Spleen (tissue), 11 donors: ENCODE measurements around the gene GSE1. TPM values are rescaled to one million over a fixed set of nuclear protein-coding genes. Genes with fewer than 3 reads are reported as not detected.

Experiments used
- DNase-seq: peaks from one replicate; pipeline ENCODE4 v3.0.0-alpha.2; 2020
- H3K27ac ChIP-seq, 8 donors: fragments of 200-600 bp; sonication (generic) in 7 of 8; 1 replicate in 4 of 8; 2 replicates in 4 of 8; pipeline versions ENCODE4 v1.5.0 to v1.8.0; 2016 to 2021; ENCODE audit warnings: inconsistent platforms in 4 of 8, mild to moderate bottlenecking in 4 of 8, moderate library complexity in 1 of 8
- H3K27me3 ChIP-seq, 7 donors: fragments of 200-600 bp; sonication (generic) in 6 of 7; replicated peaks in 1 of 7; 1 replicate in 4 of 7; 2 replicates in 3 of 7; pipeline versions ENCODE4 v1.5.0 to v1.8.0; 2016 to 2021; ENCODE audit warnings: inconsistent platforms in 3 of 7, mild to moderate bottlenecking in 1 of 7
- H3K36me3 ChIP-seq, 6 donors: fragments of 200-600 bp; sonication (generic) in 5 of 6; 1 replicate in 4 of 6; 2 replicates in 2 of 6; pipeline versions ENCODE4 v1.5.0 to v1.8.0; 2016 to 2021; ENCODE audit warnings: inconsistent platforms in 2 of 6
- H3K4me1 ChIP-seq, 6 donors: fragments of 200-600 bp; sonication (generic) in 5 of 6; 1 replicate in 3 of 6; 2 replicates in 3 of 6; pipeline versions ENCODE4 v1.5.0 to v1.8.0; 2016 to 2021; ENCODE audit warnings: inconsistent platforms in 3 of 6
- H3K4me3 ChIP-seq, 8 donors: fragments of 200-600 bp; sonication (generic) in 7 of 8; 1 replicate in 4 of 8; 2 replicates in 4 of 8; pipeline versions ENCODE4 v1.5.0 to v1.8.0; 2016 to 2021; ENCODE audit warnings: inconsistent platforms in 4 of 8, mild to moderate bottlenecking in 4 of 8, moderate library complexity in 2 of 8
- H3K9me3 ChIP-seq, 8 donors: fragments of 200-600 bp; sonication (generic) in 7 of 8; 1 replicate in 4 of 8; 2 replicates in 4 of 8; pipeline versions ENCODE4 v1.5.0 to v1.8.0; 2016 to 2021; ENCODE audit warnings: inconsistent platforms in 4 of 8
- CTCF ChIP-seq, 11 experiments: fragments of 200-600 bp in 7 of 11; fragments of 450-650 bp in 4 of 11; sonication (generic) in 4 of 11; IDR thresholded peaks in 8 of 11; conservative IDR thresholded peaks in 3 of 11; 1 replicate in 7 of 11; 2 replicates in 4 of 11; pipeline versions ENCODE4 v1.4.0 to v1.8.0; 2016 to 2021; ENCODE audit warnings: antibody characterized with exemption in 11 of 11, inconsistent platforms in 4 of 11, mild to moderate bottlenecking in 1 of 11
- POLR2A ChIP-seq, 3 donors: fragments of 450-650 bp; IDR thresholded peaks; one replicate each; pipeline ENCODE4 v1.5.1; 2017; ENCODE audit warnings: antibody characterized with exemption in 3 of 3, mild to moderate bottlenecking in 1 of 3
- POLR2AphosphoS5 ChIP-seq, 3 donors: sonication (generic); formaldehyde crosslinking; IDR thresholded peaks; one replicate each; pipeline ENCODE4 v1.5.1; 2017; ENCODE audit warnings: antibody characterized with exemption in 3 of 3
- WGBS, 5 donors: extraction: QIAGEN DNeasy Blood & Tissue Kit in 3 of 5; methylation state at CpG; one replicate each; pipeline versions ENCODE4 v1.1.5 to v1.1.7; 2013 to 2018; 5-methylcytosine and 5-hydroxymethylcytosine counted together
- intact Hi-C: fragments of 100-400 bp; cut with DNase I; formaldehyde crosslinking; loops from one replicate; pipeline ENCODE4 v1.15.0; 2023; ENCODE audit warnings: low total_unique reads
- polyA plus RNA-seq, 3 donors: library from polyadenylated mRNA; stranded (reverse); fragments of 200-250 nt; gene quantifications; one replicate each; pipeline ENCODE4 v1.2.1, GENCODE V29; 2013
- total RNA-seq, 7 donors: library from RNA; depleted of rRNA in 3 of 7; stranded (reverse); fragments of >200 nt in 3 of 7; fragmentation: NEBNext Ultra II Directional in 4 of 7; extraction: Animal tissue kit (Norgen Biotek cat#: 25700) in 4 of 7; gene quantifications; one replicate each; pipeline versions ENCODE4 v1.1.0 to v1.2.1, GENCODE V29; 2016 to 2021
- donor health status: healthy with polysubstance abuse.
- donor health status: DM: no; HTN: no; CAD: no; lungs with moderate emphysema.
- donor health status: DM: no; HTN: no; CAD: no.
- donor health status: Bipolar disorder and iron deficiency.
- donor health status: healthy.
- donor health status: DM: no; HTN: no; CAD: no.
- donor health status: DM: yes; HTN: yes; CAD: no.

The GSE1 gene
- total and polyA plus RNA-seq, 10 donors: 7.4 to 121 (median 86.3) TPM

- intact Hi-C loops: no loop called here
- no peak for DNase-seq
- Histone ChIP-seq H3K27ac (peak overlapping the region in 3 of 8 donors; percentile 24 to 51 (median 51)), H3K36me3 (peaks cover 0 to 19% (median 0%) of the 10 kb centered on the region in 6 donors), H3K4me3 (no peak overlapping the region), H3K9me3 (no peaks in the 10 kb centered on the region), H3K27me3 (no peaks in the 10 kb centered on the region), H3K4me1 (peaks cover 18 to 89% (median 48%) of the 10 kb centered on the region in 6 donors)
- TF ChIP-seq POLR2A (IDR thresholded peaks at IDR 0.05): no peak
- TF ChIP-seq CTCF (IDR thresholded peaks at IDR 0.05 in 8 of 11, conservative IDR thresholded peaks at IDR 0.05 in 3 of 11): no peak
- no peak for TF ChIP-seq POLR2AphosphoS5 (IDR thresholded peaks at IDR 0.05)
- 86 to 90% (median 90%) methylated on average over 15 of the region's 15 CpGs for WGBS, 5 donors
These were observed 12.4 kb upstream of the GSE1 start for GRCh38 chr16:85600530-85601271.

- Histone ChIP-seq H3K9me3 (no peaks in the 10 kb centered on the region), H3K27ac (peak overlapping the region in 4 of 8 donors; percentile 8 to 51 (median 38)), H3K36me3 (peaks cover 0 to 16% (median 0%) of the 10 kb centered on the region in 6 donors), H3K4me3 (no peak overlapping the region), H3K4me1 (peaks cover 18 to 89% (median 54%) of the 10 kb centered on the region in 6 donors), H3K27me3 (no peaks in the 10 kb centered on the region)
- intact Hi-C loops: no loop called here
- TF ChIP-seq POLR2AphosphoS5 (IDR thresholded peaks at IDR 0.05) (peak in 1 of 3 donors; percentile 23), CTCF (IDR thresholded peaks at IDR 0.05 in 8 of 11, conservative IDR thresholded peaks at IDR 0.05 in 3 of 11) (no peak)
- WGBS, 5 donors: 84 to 93% (median 90%) methylated on average over 10 of the region's 10 CpGs
- DNase-seq: no peak
These were observed 11.9 kb upstream of the GSE1 start for GRCh38 chr16:85601272-85601639.

GRCh38 chr16:85601730-85602401, 11.3 kb upstream of the GSE1 start:
- intact Hi-C loops: no loop called here
- WGBS, 5 donors: 82 to 87% (median 84%) methylated on average over 23 to 30 of the region's 30 CpGs
- Histone ChIP-seq H3K36me3 (peaks cover 0 to 10% (median 0%) of the 10 kb centered on the region in 6 donors), H3K9me3 (no peaks in the 10 kb centered on the region), H3K27me3 (no peaks in the 10 kb centered on the region), H3K4me3 (no peak overlapping the region), H3K27ac (peak overlapping the region in 5 of 8 donors; percentile 41 to 58 (median 51)), H3K4me1 (peaks cover 24 to 91% (median 60%) of the 10 kb centered on the region in 6 donors)
- no peak for DNase-seq
- TF ChIP-seq CTCF (IDR thresholded peaks at IDR 0.05 in 8 of 11, conservative IDR thresholded peaks at IDR 0.05 in 3 of 11): no peak
- no peak for TF ChIP-seq POLR2A (IDR thresholded peaks at IDR 0.05)
- no peak for TF ChIP-seq POLR2AphosphoS5 (IDR thresholded peaks at IDR 0.05)
